ENCODE measurements around the gene TP53RK.

TP53RK gene

GRCh38 chr20:46637427-46638133 lies 51.7 kb downstream of the TP53RK start:
- DNase-seq = no peak

- no peak for DNase-seq
Observed at GRCh38 chr20:46637020-46637419, 52.2 kb downstream of the TP53RK start.

- no peak for DNase-seq
Observed at GRCh38 chr20:46636514-46636913, 52.7 kb downstream of the TP53RK start.

GRCh38 chr20:46635514-46636136 lies 53.6 kb downstream of the TP53RK start:
- no peak for DNase-seq

- DNase-seq = no peak
Observed at GRCh38 chr20:46634528-46634927, 54.7 kb downstream of the TP53RK start.
